ENCODE measurements around the gene PYDC2.

Gene PYDC2

DNA sequence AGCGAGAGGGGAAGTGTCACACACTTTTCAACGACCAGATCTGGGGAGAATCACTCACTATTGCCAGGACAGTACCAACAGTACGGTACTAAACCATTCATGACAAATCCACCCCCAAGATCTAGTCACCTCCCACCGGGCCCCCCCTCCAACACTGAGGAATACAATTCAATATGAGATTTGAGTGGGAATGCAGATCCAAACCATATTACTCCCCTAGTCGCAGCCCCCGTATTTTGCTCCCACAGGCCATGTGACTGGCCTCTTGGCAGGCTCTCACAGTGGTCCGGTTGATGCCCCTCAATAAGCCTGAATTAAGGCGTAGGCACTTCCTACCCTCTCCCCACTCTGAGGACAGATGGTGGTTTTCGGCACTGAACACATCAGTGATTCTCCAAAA is 45.4 kb upstream of the PYDC2 start:
- Histone ChIP-seq H3K4me2 (ENCODE audit: insufficient read depth, low read length) (no peak overlapping the region), H4K20me1 (ENCODE audit: insufficient read depth, low read length) (no peaks in the 10 kb centered on the region), H3K4me3 (ENCODE audit: low read depth in 1 of 2, low read length in 2 of 2) (no peak overlapping the region), H3K36me3 (ENCODE audit: insufficient read depth, low read length) (no peaks in the 10 kb centered on the region), H3K4me1 (ENCODE audit: insufficient read depth, low read length) (no peaks in the 10 kb centered on the region), H2AFZ (ENCODE audit: low read depth, low read length) (no peak overlapping the region), H3K27me3 (ENCODE audit: insufficient read depth, low read length, poor library complexity) (no peaks in the 10 kb centered on the region), H3K27ac (ENCODE audit: low read length) (no peak overlapping the region), H3K9me3 (ENCODE audit: insufficient read depth, low read length, severe bottlenecking) (no peaks in the 10 kb centered on the region), H3K9ac (ENCODE audit: low read depth, low read length) (no peak overlapping the region), H3K79me2 (ENCODE audit: insufficient read depth, low read length) (no peaks in the 10 kb centered on the region)
- TF ChIP-seq, protein P1, sequence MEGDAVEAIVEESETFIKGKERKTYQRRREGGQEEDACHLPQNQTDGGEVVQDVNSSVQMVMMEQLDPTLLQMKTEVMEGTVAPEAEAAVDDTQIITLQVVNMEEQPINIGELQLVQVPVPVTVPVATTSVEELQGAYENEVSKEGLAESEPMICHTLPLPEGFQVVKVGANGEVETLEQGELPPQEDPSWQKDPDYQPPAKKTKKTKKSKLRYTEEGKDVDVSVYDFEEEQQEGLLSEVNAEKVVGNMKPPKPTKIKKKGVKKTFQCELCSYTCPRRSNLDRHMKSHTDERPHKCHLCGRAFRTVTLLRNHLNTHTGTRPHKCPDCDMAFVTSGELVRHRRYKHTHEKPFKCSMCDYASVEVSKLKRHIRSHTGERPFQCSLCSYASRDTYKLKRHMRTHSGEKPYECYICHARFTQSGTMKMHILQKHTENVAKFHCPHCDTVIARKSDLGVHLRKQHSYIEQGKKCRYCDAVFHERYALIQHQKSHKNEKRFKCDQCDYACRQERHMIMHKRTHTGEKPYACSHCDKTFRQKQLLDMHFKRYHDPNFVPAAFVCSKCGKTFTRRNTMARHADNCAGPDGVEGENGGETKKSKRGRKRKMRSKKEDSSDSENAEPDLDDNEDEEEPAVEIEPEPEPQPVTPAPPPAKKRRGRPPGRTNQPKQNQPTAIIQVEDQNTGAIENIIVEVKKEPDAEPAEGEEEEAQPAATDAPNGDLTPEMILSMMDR (IDR thresholded peaks at IDR 0.05; ENCODE audit: borderline replicate concordance, extremely low read depth, low read length, poor library complexity, severe bottlenecking): no peak
- TF ChIP-seq EZH2 (IDR thresholded peaks at IDR 0.05; ENCODE audit: borderline replicate concordance, low read depth, low read length, severe bottlenecking): no peak
- DNase-seq (no peak), ATAC-seq (ENCODE audit: insufficient read depth, low read depth) (no peak)

DNA sequence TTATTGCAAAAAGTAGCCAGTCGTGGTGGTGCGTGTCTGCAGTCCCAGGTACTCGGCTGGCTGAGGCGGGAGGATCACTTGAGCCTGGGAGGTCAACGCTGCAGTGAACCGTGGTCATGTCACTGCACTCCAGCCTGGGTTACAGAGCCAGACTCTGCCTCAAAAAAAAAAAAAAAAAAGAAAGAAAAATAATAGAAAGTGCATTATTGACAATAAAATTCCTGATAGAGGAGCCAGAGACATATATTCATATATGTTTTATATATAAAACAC is 43.6 kb upstream of the PYDC2 start:
- Histone ChIP-seq H4K20me1 (ENCODE audit: insufficient read depth, low read length) (no peaks in the 10 kb centered on the region), H3K27me3 (ENCODE audit: insufficient read depth, low read length, poor library complexity) (no peaks in the 10 kb centered on the region), H3K9ac (ENCODE audit: low read depth, low read length) (no peak overlapping the region), H3K9me3 (ENCODE audit: insufficient read depth, low read length, severe bottlenecking) (no peaks in the 10 kb centered on the region), H3K36me3 (ENCODE audit: insufficient read depth, low read length) (no peaks in the 10 kb centered on the region), H3K4me1 (ENCODE audit: insufficient read depth, low read length) (no peaks in the 10 kb centered on the region), H3K79me2 (ENCODE audit: insufficient read depth, low read length) (no peaks in the 10 kb centered on the region), H3K4me2 (ENCODE audit: insufficient read depth, low read length) (no peak overlapping the region), H3K4me3 (ENCODE audit: low read depth in 1 of 2, low read length in 2 of 2) (no peak overlapping the region), H2AFZ (ENCODE audit: low read depth, low read length) (no peak overlapping the region), H3K27ac (ENCODE audit: low read length) (no peak overlapping the region)
- DNase-seq: no peak
- ATAC-seq (ENCODE audit: insufficient read depth, low read depth): no peak
- TF ChIP-seq EZH2 (IDR thresholded peaks at IDR 0.05; ENCODE audit: borderline replicate concordance, low read depth, low read length, severe bottlenecking): no peak
- TF ChIP-seq, protein P1 (IDR thresholded peaks at IDR 0.05; ENCODE audit: borderline replicate concordance, extremely low read depth, low read length, poor library complexity, severe bottlenecking): no peak

DNA sequence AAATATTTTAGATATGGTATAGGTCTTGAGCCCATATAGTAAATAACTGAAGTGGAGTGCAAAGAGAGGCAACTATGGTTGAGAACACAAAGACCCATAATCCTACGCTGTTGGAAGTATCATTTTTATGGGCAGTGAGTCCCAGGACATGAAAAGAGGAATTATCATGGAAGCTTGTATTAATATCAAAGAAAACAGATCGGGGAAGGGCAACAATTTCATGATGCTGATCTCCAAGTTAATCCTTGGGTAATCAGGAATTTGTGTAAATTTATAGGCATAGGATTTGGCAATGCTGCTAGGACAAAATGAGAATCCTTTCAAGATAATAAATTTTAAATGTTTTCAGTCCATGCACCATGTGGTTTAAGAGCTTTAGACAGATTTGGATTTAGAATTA is 40.2 kb upstream of the PYDC2 start:
- no peak for DNase-seq
- H3K27ac ChIP-seq (ENCODE audit: low read length): no peak overlapping the region
- H2AFZ ChIP-seq (ENCODE audit: low read depth, low read length): no peak overlapping the region
- no peak overlapping the region for H3K9ac ChIP-seq (ENCODE audit: low read depth, low read length)
- no peaks in the 10 kb centered on the region for H3K36me3 ChIP-seq (ENCODE audit: insufficient read depth, low read length)
- no peaks in the 10 kb centered on the region for H3K79me2 ChIP-seq (ENCODE audit: insufficient read depth, low read length)
- H4K20me1 ChIP-seq (ENCODE audit: insufficient read depth, low read length): no peaks in the 10 kb centered on the region
- H3K4me1 ChIP-seq (ENCODE audit: insufficient read depth, low read length): no peaks in the 10 kb centered on the region
- TF ChIP-seq, protein P1 (IDR thresholded peaks at IDR 0.05; ENCODE audit: borderline replicate concordance, extremely low read depth, low read length, poor library complexity, severe bottlenecking): no peak
- no peak for TF ChIP-seq EZH2 (IDR thresholded peaks at IDR 0.05; ENCODE audit: borderline replicate concordance, low read depth, low read length, severe bottlenecking)
- H3K4me2 ChIP-seq (ENCODE audit: insufficient read depth, low read length): no peak overlapping the region
- no peaks in the 10 kb centered on the region for H3K9me3 ChIP-seq (ENCODE audit: insufficient read depth, low read length, severe bottlenecking)
- no peaks in the 10 kb centered on the region for H3K27me3 ChIP-seq (ENCODE audit: insufficient read depth, low read length, poor library complexity)
- ATAC-seq (ENCODE audit: insufficient read depth, low read depth): no peak
- no peak overlapping the region for H3K4me3 ChIP-seq (ENCODE audit: low read depth in 1 of 2, low read length in 2 of 2)

DNA sequence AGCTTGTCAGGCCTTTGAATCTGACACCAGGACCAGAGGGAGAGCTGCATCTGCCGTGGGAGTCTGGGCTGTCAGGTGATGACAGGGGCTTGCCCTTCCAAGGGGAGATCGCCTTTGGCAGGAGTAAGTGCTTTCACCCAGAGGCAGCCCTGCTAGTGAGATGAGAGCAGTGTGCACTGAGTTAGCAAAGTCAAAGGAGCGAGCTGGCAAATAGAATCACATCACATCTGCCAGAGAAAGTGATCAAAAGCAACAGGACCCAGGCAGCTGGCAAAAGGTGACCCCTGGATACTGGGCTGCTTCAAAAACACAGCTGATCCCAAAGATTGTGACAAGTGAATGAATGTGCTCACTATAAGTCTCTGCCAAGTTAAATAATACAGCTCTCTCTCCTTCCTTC is 36.1 kb upstream of the PYDC2 start:
- no peak overlapping the region for H3K9ac ChIP-seq (ENCODE audit: low read depth, low read length)
- no peaks in the 10 kb centered on the region for H3K79me2 ChIP-seq (ENCODE audit: insufficient read depth, low read length)
- H3K4me2 ChIP-seq (ENCODE audit: insufficient read depth, low read length): no peak overlapping the region
- no peak overlapping the region for H2AFZ ChIP-seq (ENCODE audit: low read depth, low read length)
- no peaks in the 10 kb centered on the region for H3K9me3 ChIP-seq (ENCODE audit: insufficient read depth, low read length, severe bottlenecking)
- no peaks in the 10 kb centered on the region for H3K4me1 ChIP-seq (ENCODE audit: insufficient read depth, low read length)
- TF ChIP-seq EZH2 (IDR thresholded peaks at IDR 0.05; ENCODE audit: borderline replicate concordance, low read depth, low read length, severe bottlenecking): no peak
- H3K36me3 ChIP-seq (ENCODE audit: insufficient read depth, low read length): no peaks in the 10 kb centered on the region
- no peaks in the 10 kb centered on the region for H3K27me3 ChIP-seq (ENCODE audit: insufficient read depth, low read length, poor library complexity)
- H3K4me3 ChIP-seq (ENCODE audit: low read depth in 1 of 2, low read length in 2 of 2): no peak overlapping the region
- no peaks in the 10 kb centered on the region for H4K20me1 ChIP-seq (ENCODE audit: insufficient read depth, low read length)
- H3K27ac ChIP-seq (ENCODE audit: low read length): no peak overlapping the region
- no peak for DNase-seq
- no peak for ATAC-seq (ENCODE audit: insufficient read depth, low read depth)
